HS-27A (cell line): ENCODE measurements around the gene CFAP77.

Source experiments
- DNase-seq: peaks from one replicate; pipeline ENCODE4 v3.0.0-alpha.2; 2012; ENCODE audit warnings: low read depth, missing footprints

The CFAP77 gene

GRCh38 chr9:132517815-132518550 lies 108.0 kb downstream of the CFAP77 start:
- DNase-seq: no peak

- no peak for DNase-seq
Observed at GRCh38 chr9:132518626-132519025, 108.6 kb downstream of the CFAP77 start.

GRCh38 chr9:132519033-132519432 lies 109.0 kb downstream of the CFAP77 start:
- no peak for DNase-seq

DNA sequence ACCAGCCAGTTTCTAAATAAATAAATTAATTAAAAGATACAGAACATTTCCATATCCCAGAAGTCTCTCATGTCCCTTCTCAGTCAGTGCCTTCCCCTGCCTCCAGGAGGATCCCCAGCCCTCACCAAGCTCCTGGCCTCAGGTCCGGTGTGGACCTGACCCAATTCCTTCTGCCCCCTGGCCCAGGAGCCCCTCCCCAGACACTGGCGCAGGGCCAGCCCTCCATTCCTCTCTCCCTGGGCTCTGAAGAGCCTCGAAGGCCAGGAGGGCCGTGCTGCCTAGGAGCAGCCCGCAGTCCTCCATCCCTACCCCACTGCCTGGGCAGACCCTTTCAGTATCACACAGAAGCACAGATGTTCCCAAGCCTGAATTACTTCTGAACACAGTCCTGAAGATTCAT lies 110.6 kb downstream of the CFAP77 start:
- no peak for DNase-seq

DNA sequence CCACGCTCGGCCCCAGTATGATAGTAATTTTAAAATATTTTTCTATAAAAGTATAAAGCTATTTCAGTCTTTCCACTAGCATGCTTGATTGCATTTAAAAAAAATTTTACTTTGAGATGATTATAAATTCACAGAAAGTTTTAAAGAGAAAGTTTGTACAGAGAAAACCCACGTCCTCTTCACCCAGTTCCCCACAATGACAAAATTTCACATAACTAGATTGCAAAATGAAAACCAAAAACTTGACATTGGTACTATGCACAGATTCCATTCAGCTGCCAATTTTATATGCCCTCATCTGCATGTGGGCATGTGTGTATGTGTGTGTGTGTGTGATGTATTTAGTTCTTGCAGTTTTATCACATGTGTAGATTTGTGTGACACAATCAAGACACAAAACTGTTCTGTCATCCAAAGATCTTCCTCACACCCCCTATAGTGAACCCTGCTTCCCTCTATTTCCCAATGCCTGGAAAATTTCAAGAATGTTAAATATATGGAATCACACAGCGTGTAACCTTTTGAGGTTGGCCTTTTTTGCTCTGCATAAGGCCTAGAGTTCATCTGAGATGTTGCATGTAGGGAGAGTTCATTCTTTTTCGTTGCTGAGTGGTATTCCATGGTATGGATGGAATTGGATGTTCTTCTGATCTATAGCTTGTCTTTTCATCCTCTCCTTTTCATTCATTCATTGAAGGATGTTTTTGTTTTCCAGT lies 115.5 kb downstream of the CFAP77 start:
- no peak for DNase-seq

GRCh38 chr9:132531195-132531594 lies 121.2 kb downstream of the CFAP77 start:
- no peak for DNase-seq

DNA sequence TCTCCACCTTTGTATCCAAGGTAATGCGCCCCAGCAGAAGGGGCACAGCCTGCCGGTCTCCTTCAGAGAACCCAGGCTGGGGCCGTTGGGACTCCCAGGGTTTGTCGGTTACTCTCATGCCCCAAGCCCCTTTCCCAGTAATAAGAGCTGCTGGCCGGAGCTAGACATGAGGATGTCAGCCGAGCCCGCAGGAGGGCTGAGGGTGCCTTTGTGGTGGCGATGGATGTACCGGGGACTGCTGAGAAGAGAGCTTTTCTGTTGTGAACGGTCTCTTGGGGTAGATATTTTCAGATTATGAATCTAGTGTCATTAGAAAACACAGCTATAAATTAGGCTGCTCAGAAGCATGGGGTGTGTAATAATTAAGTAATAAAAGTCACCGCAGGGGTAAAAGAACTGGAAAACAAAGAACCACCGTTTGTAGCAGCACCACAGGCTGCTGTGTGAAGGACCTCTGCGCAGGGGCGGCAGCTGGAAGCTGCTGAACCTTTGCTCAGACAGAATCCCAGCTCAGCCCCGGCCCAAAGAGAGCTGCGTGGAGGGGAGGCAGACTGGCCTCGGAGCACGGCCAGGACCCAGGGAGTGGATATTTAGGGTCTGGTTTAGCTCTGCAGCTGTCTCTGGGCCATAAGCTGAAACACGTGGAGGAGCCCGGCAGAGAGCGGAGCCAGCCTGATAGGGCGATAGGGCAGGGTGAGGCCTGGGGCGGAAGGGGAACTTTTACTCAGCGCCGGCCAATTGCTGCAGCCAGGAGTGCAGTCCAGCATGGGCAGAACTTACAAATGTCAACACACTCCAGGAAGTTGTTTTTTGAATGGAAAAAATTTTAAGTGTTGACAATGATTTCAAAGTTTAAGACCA lies 121.9 kb downstream of the CFAP77 start:
- no peak for DNase-seq

- DNase-seq: no peak
Observed at GRCh38 chr9:132534832-132535231, 124.8 kb downstream of the CFAP77 start.

DNA sequence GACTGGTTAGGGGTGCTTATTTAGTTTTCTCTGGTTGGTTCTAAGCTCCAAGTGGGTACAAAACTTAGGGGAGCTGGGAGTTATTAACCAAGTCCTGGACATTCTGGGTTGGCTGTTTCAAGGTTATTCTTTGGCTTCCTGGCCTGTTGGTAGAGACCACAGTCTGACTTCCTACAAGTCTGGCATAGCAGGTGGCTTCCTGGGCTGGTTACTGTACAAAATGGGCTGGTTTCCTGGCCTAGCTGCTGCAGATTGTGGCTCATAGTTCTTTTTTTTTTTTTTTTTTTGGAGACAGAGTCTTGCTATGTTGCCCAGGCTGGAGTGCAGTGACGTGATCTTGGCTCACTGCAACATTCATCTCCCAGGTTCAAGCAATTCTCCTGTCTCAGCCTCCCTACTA lies 126.1 kb downstream of the CFAP77 start:
- DNase-seq: no peak

- no peak for DNase-seq
Observed at GRCh38 chr9:132537352-132537751, 127.3 kb downstream of the CFAP77 start.

GRCh38 chr9:132538071-132538470 lies 128.1 kb downstream of the CFAP77 start:
- no peak for DNase-seq

DNA sequence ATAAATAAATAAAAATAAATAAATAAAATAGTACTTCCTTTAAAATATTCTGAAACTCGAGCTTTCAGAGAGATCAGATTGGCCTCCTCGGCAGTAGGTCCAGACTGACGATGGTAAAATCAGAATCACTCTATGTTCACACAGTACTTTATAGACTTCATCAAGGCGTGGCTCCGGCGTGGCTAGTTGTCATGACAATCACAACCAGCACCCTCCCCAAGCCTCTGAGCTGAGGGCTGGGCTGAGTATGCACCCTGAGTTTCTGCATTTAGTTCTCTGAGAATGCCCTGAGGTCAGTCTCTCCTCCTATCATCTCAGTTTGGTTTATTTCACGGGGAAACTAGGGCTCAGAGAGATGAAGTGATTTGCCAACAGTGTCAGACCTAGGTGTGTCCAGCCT lies 129.1 kb downstream of the CFAP77 start:
- no peak for DNase-seq

GRCh38 chr9:132541051-132541450 lies 131.0 kb downstream of the CFAP77 start:
- DNase-seq: no peak

DNA sequence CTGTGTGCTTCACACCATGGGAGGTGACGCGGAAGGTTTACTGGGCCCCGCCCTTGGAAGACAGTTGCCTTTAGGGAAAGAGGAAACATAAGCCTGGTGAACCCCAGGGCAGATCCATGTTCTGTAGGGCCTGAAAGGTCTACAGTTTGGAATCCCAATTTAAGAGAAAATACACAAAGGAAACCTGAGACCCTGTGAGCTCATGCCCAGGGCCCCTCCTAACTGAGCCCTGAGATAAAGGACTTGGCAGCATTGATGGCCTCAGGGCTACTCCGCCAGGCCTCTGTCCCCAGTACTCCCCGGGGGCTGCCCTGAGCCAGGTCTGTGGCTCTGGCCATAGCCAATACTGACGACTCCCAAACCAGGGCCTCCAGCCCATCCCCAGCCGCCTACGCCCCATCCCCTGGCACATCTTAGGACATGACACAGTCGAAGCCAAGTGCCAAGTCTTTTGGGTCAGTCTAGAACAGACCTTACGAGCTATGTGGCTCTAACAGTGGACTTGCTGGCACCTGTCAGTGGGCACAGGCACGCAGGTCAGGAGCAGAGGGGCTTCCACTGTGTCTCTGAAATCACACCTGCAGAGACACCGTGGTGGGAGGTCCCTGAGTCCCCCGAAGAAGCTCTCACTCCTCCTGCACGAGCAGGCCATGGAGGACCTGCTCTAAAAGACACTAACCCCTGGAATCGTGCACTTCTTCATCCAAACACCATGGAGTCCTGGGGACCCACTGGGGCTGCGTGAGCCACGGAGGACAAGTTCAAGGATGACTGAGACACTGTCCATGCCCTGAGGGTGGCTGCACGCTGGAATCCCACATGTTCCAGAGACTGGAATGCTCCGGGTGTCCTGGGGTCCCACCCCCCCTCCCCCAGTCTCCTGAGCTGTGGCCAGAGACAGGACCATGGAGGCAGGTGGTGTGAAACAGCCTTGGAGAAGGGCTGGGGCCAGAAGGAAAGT lies 132.1 kb downstream of the CFAP77 start:
- DNase-seq: no peak

DNA sequence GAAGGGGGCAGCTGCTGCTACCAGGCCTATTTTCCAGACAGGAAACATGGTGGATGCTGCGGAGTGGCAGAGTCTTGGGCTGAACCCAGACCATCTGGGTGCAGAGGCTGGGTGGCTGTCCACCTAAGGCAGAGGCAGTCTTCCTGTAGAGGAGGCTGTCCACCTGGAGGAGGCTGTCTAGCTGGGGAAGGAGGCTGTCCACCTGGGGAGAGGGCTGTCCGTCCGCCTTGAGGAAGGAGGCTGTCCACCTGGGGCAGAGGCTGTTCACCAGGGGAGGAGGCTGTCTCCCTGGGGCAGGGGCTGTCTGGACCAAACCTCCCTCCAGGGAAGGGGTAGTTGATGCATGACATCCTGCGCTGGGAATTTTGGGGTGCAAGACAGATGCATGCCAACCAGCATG lies 133.2 kb downstream of the CFAP77 start:
- no peak for DNase-seq

- DNase-seq: no peak
Observed at GRCh38 chr9:132543960-132544359, 133.9 kb downstream of the CFAP77 start.

DNA sequence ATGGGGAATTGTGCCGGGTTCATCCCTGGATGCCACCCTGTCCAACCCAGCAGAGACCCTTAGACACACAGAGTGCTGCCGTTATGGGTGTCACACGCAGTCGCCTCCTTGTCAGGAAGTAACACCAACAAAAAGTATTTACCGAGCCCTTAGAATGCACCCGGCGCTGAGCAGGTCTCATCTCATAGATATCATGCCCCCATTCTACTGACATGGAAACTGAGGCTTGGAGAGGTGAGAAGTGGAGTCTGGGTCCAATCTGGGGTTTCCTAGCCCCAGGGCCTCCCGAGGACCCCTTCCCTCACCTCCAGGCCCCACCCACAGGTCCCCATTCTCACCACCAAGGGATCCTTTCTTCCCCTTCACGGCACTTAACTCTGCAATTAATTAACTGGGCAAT lies 135.6 kb downstream of the CFAP77 start:
- DNase-seq: no peak

DNA sequence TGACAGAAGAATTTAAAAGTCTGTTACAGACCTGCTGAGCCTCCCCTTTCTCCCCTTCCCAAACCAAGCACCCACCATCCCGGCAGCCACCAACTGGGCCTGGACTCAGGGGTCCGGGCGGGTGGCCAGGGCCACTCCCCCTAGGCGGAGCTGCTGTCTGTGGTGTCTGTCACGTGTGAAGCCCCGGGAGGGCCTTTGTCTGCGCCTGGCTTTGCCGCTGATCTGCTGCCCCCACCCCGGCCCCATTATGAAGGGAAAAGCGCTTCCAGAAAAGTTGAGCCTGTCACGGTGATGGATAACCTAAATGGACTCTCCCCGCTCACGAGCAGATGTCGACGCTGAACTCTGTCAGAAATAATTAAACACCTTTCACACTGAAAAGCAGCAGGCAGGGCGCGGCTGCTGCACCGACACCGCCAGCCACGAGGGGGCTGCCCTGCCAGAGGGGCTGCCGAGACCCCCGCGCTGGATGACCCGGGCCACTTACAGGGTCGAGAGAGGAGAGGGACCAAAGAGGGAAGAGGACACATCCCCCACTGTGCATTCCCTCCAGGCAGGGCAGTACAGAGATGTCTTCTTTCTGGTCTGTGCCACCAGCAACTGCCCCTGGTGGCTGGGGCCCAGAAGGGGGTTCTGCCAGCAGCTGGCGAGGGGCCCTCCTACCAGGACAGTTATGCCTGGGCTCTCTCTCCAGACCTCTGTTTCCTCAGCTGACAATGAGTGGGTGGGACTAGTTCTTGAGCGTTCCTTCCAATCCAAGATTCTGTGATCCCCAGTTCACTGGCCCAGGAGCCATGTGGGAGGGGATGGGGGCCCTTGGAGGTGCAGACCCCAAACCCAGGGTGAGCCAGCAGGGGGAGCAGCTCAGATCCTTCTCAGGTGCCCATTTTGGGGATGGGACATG lies 136.4 kb downstream of the CFAP77 start:
- DNase-seq: no peak

DNA sequence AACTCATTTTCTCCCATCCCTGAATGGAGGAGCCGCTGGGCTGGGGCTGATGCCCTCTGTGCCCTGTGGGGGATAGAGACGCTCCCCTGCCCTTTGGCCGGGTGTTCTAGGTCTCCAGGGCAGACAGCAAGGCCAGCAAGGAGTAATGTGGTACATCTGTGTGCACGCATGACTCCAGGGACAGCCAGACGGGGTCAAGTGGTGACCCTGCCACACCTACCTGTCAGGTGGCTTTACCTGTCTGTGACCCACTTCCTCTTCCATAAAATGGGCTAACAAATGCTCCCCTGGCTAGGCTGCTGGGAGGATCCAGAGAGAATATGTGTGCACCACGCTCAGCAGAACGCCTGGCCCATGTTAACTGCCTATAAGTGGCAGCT lies 137.0 kb downstream of the CFAP77 start:
- DNase-seq: no peak

DNA sequence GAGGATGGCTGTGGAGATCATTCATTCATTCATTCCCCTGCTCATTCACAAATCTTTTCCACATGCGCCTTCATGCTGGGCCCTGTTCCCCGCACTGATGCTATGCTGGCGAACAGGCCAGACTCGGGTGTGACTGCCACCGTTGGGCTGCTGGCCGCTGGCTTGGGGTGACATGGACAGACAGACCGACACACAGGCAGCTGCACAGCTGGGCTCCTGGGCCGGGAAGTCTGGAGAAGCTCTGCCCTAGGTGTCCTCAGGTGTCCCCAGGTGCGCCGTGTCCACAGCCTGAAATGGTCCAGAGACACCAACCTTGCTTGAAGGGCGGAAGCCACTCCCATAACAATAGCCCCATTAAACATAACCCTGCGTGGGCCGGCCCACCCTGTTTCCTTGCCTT lies 137.4 kb downstream of the CFAP77 start:
- DNase-seq: no peak
